GF-D8 (cell line): ENCODE measurements around the gene POU3F3.

Experiments
- DNase-seq: peaks from one replicate; lab custom pipeline; 2025; lab: John Stamatoyannopoulos, UW

The POU3F3 gene

DNA sequence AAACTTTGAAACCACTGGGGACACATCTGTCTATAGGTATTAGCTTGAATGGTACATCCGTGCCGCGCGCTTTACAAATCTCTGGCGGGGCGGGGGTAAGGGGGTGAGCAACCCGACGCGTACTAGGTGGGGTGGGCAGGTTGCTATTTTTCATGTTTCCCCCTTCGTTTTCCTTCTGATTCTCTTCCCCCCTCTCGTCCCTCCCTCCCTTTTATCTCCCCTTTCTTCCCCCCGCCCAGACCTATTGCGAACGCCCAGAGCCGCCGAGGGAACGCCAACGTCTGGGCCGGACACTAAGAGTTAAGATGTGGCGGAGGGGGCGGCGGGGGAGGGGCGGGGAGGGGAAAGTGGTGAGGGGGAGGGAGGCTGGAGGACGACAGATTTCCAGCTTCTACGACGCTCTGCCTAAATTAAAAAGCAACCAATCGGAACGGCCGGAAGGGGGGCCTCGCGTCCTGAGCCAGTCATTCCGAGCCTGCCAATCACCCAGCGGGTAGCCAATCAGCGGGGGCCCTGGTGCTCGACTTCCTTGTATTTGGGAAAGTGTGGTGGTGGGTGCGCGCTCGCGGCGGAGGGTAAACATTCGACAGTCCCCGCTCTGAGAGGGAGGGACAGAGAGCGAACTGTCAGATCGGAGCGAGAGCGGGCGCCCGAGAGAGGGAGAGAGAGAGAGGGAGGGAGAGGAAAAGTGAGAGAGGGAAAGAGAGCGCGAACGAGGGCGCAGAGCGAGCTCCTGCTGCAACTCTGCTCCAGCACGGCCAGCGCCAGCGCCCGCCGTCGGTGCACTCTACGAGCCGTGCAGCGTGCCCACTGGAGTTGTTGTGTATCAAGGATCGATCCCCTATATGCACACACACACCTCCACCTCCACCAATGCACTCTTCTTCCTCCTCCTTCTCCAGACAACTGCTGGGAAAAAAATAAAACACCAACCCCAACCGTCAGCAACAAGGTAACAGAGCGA, at the start of gene POU3F3:
Gene POU3F3 (plus strand): TSS at position 582 of the 964 bp plus-strand sequence. CDS start 1,396 bp downstream, outside the sequence.
- no peak for DNase-seq

DNA sequence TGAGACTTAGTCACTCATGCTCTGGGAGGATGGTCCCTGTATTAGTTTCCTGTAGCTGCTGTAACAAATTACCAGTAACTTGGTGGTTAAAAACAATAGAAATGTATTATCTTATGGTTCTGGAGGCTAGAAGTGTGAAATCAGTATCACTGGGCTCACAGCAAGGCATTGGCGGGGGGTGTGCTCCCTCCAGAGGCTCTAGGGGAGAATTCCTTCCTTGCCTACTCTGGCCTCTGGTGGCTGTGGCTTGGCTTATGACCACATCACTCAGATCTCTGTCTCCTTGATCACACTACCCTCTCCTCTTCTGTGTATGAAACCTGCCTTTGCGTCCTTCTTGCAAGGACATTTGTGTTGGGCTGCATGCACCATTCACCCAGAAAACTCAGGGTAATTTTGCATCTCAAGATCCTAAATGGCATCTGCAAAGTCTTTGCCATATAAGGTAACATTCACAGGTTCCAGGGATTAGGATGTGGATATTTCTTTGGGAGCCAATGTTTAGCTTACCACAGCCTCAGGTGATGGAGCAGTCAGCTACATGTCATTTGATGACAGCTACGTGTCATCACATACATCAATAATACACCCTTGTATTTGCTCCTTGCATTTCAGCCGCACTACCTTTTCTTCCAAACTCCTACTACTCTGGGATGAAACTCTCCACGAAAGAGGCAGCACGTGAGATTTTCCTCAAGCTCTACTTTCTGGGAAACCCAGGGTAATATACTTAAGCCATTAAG, 49.6 kb upstream of the POU3F3 start:
- DNase-seq, result no peak

DNA sequence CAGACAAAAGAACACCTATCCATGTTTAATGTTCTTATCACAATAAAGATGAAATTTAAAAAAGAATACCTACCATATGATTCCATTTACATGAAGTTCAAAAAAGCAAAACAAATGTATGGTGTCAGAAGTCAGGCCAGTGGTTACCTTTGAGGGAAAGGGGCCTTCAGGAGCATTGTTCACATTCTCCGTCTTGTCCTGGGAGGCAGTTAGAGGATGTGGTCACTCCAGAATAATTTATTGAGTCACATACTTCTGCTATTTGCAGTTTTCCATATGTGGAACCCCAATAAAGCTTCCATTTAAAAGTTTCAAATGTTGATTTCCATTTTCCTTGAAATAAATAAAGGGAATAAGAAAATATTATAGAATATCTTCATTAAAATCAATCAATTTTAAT, 41.6 kb upstream of the POU3F3 start:
- no peak for DNase-seq

DNA sequence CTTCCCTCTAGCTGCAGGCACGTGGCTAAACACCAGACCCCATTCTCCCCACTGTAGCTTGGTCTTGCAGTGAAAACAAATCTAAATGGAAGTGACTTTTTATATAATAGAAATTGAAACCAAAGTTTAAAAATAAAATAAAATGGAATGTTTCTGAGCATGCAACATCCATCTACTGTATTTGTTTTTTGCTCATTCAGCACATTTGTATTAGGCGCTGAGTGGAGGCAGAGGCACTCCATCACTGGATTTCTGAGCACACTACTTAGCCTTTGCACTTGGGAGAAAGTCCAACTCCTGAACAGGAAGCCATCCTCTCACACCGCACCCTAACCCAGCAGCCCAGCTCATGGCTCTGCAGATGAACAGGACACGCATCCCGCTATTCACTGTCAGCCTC, 37.8 kb upstream of the POU3F3 start:
- DNase-seq, result no peak

DNA sequence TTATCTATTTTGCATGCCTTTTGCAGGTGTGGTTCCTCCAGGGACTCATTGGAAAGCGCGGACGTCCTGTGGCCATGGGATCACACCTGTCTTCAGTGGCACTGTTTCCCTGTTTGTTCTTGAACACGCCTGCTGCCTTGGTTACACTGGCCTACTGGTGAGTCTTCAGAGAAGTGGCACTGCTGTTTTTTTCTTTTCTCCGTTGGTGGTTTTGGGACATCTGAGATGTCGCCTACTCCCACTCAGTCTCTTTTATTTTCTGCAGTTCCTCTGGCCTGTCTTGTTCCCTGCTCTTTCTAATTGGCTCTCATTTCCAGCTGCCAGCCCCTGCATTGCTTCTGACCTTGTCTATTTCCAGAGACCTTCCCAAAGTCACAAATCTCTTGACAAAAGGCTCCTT, 35.7 kb upstream of the POU3F3 start:
- no peak for DNase-seq

DNA sequence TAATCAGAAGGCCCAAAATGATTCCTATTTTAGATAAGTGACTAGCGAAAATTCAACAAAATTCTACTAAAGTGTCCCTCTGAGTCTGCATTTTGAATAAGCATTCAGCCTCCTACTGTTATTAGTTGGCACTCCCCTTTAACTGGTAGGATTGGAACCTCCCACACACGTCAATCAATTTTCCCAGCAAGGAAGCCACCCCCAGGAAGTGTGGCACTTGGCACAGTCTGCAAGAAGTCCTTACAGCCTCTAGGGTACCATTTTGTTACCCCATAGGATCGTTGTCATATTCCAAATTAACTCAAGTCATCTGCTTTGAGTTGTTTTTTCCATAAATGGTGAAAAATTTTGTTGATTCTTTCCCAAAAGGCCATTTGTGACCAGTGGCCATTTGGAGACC, 33.8 kb upstream of the POU3F3 start:
- no peak for DNase-seq

DNA sequence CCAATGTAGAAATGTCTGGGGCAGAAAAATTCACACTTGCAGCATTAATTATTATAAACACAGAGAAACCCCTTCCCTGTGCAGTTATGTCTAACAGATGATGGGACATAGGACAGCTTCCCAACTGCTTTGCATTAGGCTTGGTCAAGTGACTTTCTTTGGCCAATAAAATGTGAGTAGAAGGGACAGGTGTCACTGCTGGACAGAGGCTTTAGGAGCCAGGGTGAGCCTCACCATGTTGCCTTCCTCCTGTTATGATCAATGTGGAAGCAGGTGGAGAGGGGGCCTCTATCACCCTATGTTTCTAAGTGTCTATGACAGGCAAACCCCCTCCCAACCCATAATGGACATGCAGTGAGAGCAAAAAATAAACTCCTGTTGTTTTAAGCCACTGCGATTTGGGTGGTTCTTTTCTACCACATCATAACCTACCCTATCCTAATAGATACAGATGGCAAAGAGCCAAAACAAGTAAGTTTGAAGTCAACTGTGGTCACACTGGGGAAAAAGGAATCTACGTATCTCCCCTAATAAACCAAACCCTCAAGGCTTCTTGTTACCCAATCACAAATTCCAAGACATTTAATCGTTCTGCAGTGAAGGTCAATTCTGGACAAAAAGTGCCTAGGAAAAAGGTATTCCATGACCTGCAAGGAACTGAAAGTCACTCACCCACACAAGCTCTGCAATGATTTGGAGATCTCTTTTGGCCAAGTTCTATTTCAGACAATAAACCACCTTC, 28.6 kb upstream of the POU3F3 start:
- DNase-seq, result no peak

DNA sequence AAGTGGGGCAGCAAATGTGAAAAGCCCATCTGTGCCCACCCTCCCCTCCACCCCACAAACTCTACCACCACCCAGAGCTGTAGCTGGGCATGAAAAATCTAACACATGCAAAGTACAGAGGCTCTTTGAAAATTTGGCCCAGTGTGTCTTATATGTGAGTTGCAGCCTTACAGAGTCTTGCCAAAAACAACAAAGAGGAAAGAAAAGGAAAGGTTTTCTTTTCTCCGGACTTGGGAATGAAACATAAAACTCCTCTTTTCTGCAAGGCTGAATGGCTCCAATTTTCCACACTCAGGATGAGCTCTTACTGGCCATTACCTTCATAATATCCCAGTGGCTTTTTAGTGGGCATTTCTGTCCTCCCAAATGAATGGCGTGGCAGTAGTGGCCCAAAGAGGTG, 27.9 kb upstream of the POU3F3 start:
- DNase-seq, result no peak

DNA sequence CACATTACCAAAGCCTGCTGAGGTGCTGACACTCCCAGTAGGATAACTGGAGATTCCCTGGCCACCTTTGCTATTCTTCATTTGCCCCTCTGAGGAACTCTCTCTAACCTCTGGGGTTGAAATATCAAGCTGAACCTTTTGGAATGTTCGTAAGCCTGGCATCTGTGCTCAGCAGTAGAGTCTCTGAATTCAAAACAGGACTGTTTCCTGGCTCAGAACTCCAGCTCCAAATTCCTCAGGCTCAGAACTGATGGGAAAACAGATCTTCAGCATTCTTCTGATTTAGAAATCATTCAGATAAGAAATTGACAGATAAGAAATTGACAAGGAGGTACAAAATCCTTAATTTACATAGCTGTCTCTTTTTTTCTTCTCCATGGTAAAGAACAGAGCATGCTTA, 22.2 kb upstream of the POU3F3 start:
- no peak for DNase-seq

DNA sequence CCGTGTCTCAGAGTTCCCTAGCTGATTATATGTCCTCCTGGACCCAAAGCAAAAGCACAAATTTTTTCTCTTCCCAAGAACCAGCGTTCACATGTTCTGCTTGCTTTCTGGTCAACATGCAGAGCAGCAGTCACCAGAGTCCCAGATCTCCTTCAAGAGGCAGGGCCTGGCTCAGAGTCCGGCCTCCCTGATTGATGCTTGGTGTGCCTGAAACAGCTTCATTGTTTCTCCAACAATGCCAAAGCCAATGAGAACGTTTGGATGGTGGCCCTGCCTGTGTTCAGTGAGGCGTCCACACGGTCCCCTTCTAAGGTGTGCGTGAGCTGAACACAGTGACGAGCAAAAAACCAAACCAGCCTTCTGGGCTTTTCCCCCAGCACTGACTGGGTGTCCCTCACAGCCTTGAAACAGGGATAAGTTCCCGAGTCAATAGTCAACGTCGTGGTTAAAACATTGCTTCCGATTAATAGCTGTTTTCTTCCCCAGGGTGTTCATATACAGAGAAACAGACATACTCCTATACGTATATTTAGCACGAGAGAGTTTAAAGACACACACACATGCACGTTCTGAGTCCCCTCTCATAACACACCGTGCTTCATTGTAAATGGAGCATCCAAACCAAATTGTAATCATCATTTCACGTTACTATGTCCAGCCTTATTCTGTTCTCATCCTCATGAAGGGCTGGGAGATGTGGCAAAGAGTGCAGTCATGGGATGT, 19.3 kb upstream of the POU3F3 start:
- DNase-seq, result no peak

DNA sequence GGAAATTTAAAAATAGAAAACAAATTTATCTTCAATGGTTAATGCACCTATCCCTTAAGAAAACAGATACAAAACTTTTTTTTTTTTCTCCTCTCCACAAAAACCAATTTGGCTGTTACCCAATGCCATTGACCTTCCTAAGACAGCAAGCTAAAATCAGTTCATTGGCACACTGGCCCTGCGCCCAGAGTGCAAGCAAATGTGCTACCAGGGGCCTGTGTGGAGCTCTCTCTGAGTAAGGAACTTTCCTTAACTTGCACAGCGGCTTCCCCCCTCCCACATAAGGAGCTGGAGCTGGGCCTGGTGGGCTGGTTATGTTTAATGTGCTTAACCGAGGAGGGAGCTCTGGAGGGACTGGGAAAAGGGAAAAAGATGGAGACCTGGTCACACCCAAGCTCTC, 17.6 kb upstream of the POU3F3 start:
- DNase-seq, result no peak

DNA sequence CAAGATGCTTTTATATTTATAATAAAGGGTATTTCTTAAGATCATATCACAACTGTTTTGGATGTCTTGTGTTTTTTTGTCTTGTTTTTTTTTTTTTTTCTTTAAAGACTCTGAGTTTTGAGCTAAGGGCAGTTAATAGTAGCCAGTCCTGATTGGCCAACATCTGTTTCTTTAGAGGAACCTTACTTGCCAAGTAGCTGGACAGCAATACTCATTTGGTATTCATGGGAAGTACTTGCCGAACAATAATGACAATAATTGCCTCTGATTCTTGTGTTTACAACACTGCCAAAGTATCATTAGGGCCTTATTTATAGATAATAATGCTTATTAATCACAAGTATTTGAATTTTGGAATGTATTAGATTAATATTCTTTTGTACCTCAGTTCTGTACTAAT, 17.1 kb upstream of the POU3F3 start:
- no peak for DNase-seq

DNA sequence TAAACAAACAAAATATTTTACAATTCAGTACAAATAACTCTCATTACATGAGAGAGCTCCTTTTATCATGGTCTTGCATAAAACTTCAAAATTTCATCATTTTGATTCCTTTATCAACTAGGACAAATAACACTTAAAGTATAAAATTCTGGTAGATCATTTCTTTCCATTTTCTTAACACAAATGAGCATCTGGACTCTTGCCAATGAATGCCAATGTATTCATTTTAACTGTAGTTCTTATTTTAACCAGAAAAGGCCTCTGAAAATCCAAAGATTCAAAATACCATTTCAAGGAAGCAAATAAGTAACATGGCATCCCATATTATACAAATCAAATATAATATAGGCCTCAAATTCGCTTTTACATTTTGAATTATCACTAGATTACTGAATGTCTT, 13.8 kb upstream of the POU3F3 start:
- DNase-seq, result no peak

DNA sequence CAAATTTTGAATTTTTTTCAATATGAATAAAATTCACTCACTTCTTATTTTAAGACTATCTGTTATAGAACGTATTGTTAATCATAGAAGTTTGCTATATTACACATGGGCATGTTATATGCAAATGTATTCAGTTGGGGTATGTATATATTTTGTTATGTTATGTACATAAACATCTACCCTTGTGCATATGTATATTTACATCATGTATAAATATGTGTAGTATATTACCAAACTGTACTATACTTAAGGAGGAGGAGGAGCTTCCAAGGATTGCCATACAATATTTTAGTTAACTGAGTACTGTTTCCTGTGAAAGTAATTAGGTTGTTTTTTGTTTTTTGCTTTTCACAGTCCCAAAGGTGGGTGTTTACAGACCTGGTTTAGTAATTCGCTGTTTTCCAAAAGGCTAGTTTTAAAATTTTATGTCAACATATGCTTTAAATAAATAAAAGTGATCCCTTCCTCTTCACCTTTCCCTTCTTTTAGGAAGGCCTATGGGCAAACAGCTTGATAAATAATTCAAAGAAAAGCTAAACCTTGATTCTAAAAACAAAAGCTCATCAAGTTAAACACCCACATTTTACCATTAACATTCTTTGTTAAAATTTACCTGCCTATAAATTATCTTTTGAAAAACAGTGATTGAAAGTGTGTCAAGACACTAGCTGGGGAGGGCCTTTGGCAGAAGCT, 12.9 kb upstream of the POU3F3 start:
- no peak for DNase-seq

DNA sequence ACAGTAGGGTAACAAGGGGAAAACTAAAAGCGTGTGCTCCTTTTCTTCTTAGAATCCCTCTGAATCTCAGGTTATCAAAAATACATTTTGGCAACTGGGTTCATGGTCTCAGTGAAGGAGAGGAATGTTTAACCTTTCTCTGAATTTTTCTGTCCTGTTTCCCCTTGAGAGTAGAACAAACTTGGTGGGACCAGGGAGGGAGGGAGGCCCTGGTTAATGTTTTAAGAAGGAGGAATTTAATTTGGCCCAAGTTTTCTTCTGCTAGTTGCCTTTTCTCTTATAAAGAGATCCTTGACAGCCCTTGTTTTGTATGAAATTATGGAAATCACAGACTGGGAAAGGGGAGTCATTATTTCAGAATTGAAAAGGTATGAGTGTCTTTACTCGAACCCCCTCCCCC, 12.2 kb upstream of the POU3F3 start:
- no peak for DNase-seq

DNA sequence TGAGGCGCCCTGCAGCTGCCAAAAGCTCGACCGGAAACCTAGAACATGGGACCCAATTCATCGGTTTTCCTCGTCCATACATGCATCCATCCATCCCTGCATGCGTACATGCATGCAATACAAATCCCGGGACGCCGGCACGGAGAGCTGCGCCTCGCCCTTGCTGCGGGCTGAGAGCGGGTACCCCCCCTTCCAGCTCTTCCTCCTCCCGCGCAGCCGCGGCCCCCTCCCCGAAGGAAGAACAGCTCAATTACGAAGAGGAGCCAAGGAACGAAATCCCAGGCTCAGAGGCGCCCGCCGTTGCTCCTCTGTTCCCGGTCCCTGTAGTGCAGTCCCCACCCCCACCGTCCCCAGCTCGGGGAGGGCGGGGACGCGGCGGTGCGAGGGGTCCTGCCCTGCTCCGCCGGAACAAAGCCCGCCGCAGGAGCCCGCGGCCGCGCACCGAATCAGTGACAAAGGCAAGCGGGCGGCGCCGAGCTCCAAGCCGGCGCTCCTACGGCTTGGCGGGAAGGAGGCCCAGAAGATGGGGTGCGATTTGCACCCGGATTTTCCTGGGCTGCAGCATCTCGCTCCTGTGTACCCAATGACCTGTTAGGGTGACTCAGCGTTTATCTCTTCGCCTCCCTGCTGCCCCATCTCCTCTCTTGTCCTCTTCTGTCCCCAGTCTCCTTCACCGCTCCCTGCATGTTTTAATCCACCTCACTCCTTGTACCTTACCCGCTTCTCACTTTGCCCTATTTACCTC, 8.9 kb upstream of the POU3F3 start:
- DNase-seq, result no peak

DNA sequence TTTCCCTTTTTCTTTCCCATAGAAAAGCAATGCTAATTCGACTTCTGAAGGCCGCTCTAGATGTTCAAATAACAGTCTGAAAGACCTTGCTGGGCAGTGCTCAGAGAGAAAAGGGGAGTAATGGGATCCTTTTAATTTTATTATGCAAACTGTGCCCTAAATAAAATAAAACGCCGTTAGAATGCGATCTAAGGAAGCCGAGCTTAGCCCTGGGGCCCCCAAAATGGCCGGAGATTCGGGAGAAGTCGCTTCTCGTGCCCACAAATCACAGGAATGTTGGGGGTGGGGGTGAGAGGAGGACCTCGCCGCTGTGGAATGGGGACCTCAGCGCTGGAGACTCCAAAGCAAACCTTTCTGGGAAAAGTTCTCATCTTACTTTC, 8.4 kb upstream of the POU3F3 start:
- DNase-seq, result no peak

DNA sequence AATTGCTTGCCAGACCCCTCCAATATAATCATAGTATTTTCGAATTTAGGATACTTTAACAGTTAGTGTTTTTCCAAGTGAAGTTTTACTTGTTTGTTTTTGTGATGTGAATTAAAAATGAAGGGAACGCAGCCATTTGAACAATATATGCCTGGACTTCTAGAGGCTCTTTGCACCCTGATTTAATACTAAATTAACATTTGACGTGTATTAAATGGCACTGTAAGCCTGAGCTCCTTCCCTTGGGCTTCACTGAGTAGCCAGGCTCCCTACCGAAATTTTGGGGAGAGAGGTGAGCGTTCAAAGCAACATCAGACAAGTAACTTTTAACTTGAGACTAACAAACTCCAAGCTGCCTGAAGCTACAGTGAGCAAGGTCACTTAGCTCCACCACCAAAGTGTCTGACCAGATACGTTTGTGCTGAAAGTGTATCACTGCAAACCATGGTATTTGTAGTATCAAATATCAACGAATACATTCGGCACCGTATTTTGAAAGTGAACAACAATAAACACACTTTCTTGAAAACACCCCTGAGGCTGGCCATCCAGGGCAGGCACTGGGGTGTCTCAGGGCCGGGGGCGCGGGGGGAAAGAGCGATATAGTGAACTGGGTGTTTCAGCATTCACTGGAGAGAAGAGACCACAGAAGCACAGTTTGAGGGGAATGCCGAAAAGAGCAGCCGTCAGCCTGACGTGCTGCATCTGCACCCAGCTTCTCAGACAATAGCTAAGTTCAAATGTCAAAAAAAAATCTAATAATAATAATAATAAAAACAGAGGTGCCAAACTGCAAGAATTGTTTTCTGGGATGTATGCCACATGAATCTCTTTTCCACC, 7.7 kb upstream of the POU3F3 start:
- no peak for DNase-seq

DNA sequence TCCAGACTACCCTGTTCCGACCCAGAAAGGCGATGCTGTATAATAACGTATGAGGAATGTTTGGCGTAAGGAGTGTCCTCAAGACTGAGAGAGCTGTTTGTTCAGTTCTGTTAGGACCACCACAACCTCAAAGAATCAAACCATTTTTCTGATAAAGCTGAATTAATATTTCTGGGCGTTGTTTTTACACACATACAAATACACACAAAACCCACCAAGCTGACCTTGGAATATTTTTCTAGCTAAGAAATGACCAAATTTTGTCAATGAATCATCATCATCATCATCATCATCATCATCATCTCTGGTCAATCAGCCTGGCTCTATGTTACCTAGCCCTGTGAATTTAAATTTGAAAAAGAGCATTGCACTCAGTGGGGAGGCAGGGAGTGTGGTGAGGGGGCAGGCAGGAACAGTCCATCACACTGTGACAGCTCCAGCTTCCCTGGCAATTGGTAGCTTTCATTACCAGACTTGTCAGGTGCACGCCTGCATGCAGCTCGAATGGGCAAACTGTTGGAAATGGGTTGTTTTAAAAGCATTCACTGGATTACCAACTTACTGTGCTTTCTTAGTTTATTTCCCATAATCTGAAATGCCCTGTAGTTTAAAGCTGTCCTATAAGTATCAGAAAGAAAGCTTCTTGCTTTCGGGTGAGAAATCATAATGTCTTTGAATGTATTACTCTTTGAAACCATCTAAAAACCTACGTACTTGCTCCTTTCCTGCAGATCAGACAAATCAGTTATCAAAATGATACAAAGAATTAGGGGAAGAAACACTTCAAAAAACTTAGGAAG, 6.9 kb upstream of the POU3F3 start:
- DNase-seq, result no peak
